Adipocyte (in vitro differentiated cells): Measurements from ENCODE around the gene GPANK1.

Source experiments
- DNase-seq: peaks from one replicate; pipeline ENCODE4 v3.0.0-alpha.2; 2015; ENCODE audit warnings: low read depth
- H3K27me3 ChIP-seq: replicated peaks from 2 replicates; pipeline ENCODE4 v1.7.0; 2013; ENCODE audit warnings: mild to moderate bottlenecking, low read length, moderate library complexity; ENCODE audit not compliant: control insufficient read depth, insufficient read depth
- H3K36me3 ChIP-seq: 2 replicates; pipeline ENCODE4 v1.7.0; 2013; ENCODE audit warnings: low read length, mild to moderate bottlenecking, moderate library complexity; ENCODE audit not compliant: control insufficient read depth, insufficient read depth, severe bottlenecking
- H3K4me1 ChIP-seq: 2 replicates; pipeline ENCODE4 v1.7.0; 2013; ENCODE audit warnings: mild to moderate bottlenecking, low read length, moderate library complexity; ENCODE audit not compliant: control insufficient read depth, insufficient read depth
- H3K4me3 ChIP-seq: 2 replicates; pipeline ENCODE4 v1.7.0; 2013; ENCODE audit warnings: mild to moderate bottlenecking, low read length, moderate library complexity
- H3K9ac ChIP-seq: 2 replicates; pipeline ENCODE4 v1.7.0; 2013; ENCODE audit warnings: mild to moderate bottlenecking, low read length, moderate library complexity
- H3K9me3 ChIP-seq: 2 replicates; pipeline ENCODE4 v1.7.0; 2013; ENCODE audit warnings: mild to moderate bottlenecking, low read length, moderate library complexity; ENCODE audit not compliant: control insufficient read depth

The GPANK1 gene

GRCh38 chr6:31676322-31676903, 11.6 kb upstream of the GPANK1 start:
- DNase-seq = no peak
- peaks cover 9% of the 10 kb centered on the region for H3K4me1 ChIP-seq

GRCh38 chr6:31669676-31670075, 4.9 kb upstream of the GPANK1 start, which contains the start of gene LY6G5B:
TSS of gene LY6G5B (plus strand) at chr6:31669976. CDS start at chr6:31670951, 975 bp downstream.
- peaks cover 6% of the 10 kb centered on the region for H3K4me1 ChIP-seq
- no peaks in the 10 kb centered on the region for H3K9me3 ChIP-seq
- no peak for DNase-seq
- H3K36me3 ChIP-seq = peaks cover 73% of the 10 kb centered on the region
- H3K9ac ChIP-seq = no peak within 1 kb of the TSS
- H3K27me3 ChIP-seq = no peaks in the 10 kb centered on the region
- H3K4me3 ChIP-seq = no peak within 1 kb of the TSS

More at GRCh38 chr6:31676322-31676903, 11.6 kb upstream of the GPANK1 start:
- H3K27me3 ChIP-seq = no peaks in the 10 kb centered on the region
- no peak overlapping the region for H3K4me3 ChIP-seq
- no peak overlapping the region for H3K9ac ChIP-seq
- H3K36me3 ChIP-seq = peaks cover 29% of the 10 kb centered on the region
- no peaks in the 10 kb centered on the region for H3K9me3 ChIP-seq

GRCh38 chr6:31666337-31666965, 1.7 kb upstream of the GPANK1 start:
- H3K4me3 ChIP-seq = peak overlapping the region; percentile 98
- peaks cover 24% of the 10 kb centered on the region for H3K4me1 ChIP-seq
- peaks cover 56% of the 10 kb centered on the region for H3K36me3 ChIP-seq
- no peaks in the 10 kb centered on the region for H3K27me3 ChIP-seq
- H3K9ac ChIP-seq = peak overlapping the region; percentile 98
- DNase-seq = peak; percentile 56
- no peaks in the 10 kb centered on the region for H3K9me3 ChIP-seq

- H3K27me3 ChIP-seq = no peaks in the 10 kb centered on the region
- H3K4me1 ChIP-seq = peaks cover 30% of the 10 kb centered on the region
- peaks cover 49% of the 10 kb centered on the region for H3K36me3 ChIP-seq
- no peaks in the 10 kb centered on the region for H3K9me3 ChIP-seq
- peak; percentile 99 for DNase-seq
- peak within 1 kb of the TSS; percentile 98 for H3K9ac ChIP-seq
- peak within 1 kb of the TSS; percentile 98 for H3K4me3 ChIP-seq
These were observed 922 bp upstream of the GPANK1 start, which contains the start of gene CSNK2B for GRCh38 chr6:31665501-31666336. TSS of gene CSNK2B (plus strand) at chr6:31666080. CDS start at chr6:31666832, 752 bp downstream.

GRCh38 chr6:31663961-31664789, 622 bp downstream of the GPANK1 start:
- H3K9me3 ChIP-seq = no peaks in the 10 kb centered on the region
- H3K4me3 ChIP-seq = peak overlapping the region; percentile 98
- peak overlapping the region; percentile 98 for H3K9ac ChIP-seq
- peaks cover 38% of the 10 kb centered on the region for H3K4me1 ChIP-seq
- H3K36me3 ChIP-seq = peaks cover 34% of the 10 kb centered on the region
- H3K27me3 ChIP-seq = no peaks in the 10 kb centered on the region
- DNase-seq = peak; percentile 69

GRCh38 chr6:31663126-31663960, 1.5 kb downstream of the GPANK1 start:
- Histone ChIP-seq H3K9me3 (no peaks in the 10 kb centered on the region), H3K9ac (peak overlapping the region; percentile 98), H3K4me3 (peak overlapping the region; percentile 98), H3K4me1 (peaks cover 47% of the 10 kb centered on the region), H3K36me3 (peaks cover 25% of the 10 kb centered on the region), H3K27me3 (no peaks in the 10 kb centered on the region)
- peak; percentile 59 for DNase-seq

- Histone ChIP-seq H3K4me3 (no peak overlapping the region), H3K9me3 (no peaks in the 10 kb centered on the region), H3K36me3 (peaks cover 18% of the 10 kb centered on the region), H3K9ac (no peak overlapping the region), H3K27me3 (no peaks in the 10 kb centered on the region), H3K4me1 (peaks cover 50% of the 10 kb centered on the region)
- DNase-seq = no peak
These were observed 2.6 kb downstream of the GPANK1 start for GRCh38 chr6:31662124-31662723.

- Histone ChIP-seq H3K36me3 (peaks cover 17% of the 10 kb centered on the region), H3K4me3 (peak overlapping the region; percentile 98), H3K27me3 (no peaks in the 10 kb centered on the region), H3K9ac (peak overlapping the region; percentile 97), H3K4me1 (peaks cover 44% of the 10 kb centered on the region), H3K9me3 (no peaks in the 10 kb centered on the region)
- no peak for DNase-seq
These were observed 3.3 kb downstream of the GPANK1 start for GRCh38 chr6:31661262-31662123.

- H3K9me3 ChIP-seq = no peaks in the 10 kb centered on the region
- peak within 1 kb of the TSS; percentile 97 for H3K9ac ChIP-seq
- peak; percentile 93 for DNase-seq
- H3K27me3 ChIP-seq = no peaks in the 10 kb centered on the region
- H3K36me3 ChIP-seq = peaks cover 20% of the 10 kb centered on the region
- peak within 1 kb of the TSS; percentile 98 for H3K4me3 ChIP-seq
- peaks cover 44% of the 10 kb centered on the region for H3K4me1 ChIP-seq
These were observed 4.2 kb downstream of the GPANK1 start, which contains the start of gene C6orf47 for GRCh38 chr6:31660381-31661261. TSS of gene C6orf47 (minus strand) at chr6:31660778. CDS start at chr6:31659947, 831 bp downstream.
